AG08395 (cell line): ENCODE data around the gene GPD1.
"Not testable (repeated sequence)": the region's sequence is repeated elsewhere in the genome, so short reads cannot be mapped to it uniquely, and the experiment has no call there.

Experiments used
- DNase-seq: peaks from one replicate; pipeline ENCODE4 v3.0.0; 2012; ENCODE audit warnings: mixed read lengths, low spot score

The GPD1 gene

GRCh38 chr12:50073712-50074111, 30.1 kb upstream of the GPD1 start:
- DNase-seq, result no peak

- DNase-seq, result peak; percentile 91
Observed at GRCh38 chr12:50074936-50075807, 28.6 kb upstream of the GPD1 start.

- no peak for DNase-seq
Observed at GRCh38 chr12:50075808-50076170, 28.0 kb upstream of the GPD1 start.

GRCh38 chr12:50077099-50077498, 26.7 kb upstream of the GPD1 start:
- no peak for DNase-seq

GRCh38 chr12:50078281-50078680, 25.5 kb upstream of the GPD1 start:
- DNase-seq, result no peak

- DNase-seq, result no peak
Observed at GRCh38 chr12:50079771-50080170, 24.0 kb upstream of the GPD1 start.

- DNase-seq, result no peak
Observed at GRCh38 chr12:50081096-50081808, 22.6 kb upstream of the GPD1 start.

GRCh38 chr12:50082644-50083043, 21.2 kb upstream of the GPD1 start:
- no peak for DNase-seq

- no peak for DNase-seq
Observed at GRCh38 chr12:50083301-50083700, 20.5 kb upstream of the GPD1 start.

GRCh38 chr12:50084409-50084774, 19.4 kb upstream of the GPD1 start:
- DNase-seq, result not testable (repeated sequence)

GRCh38 chr12:50084775-50085614, 18.8 kb upstream of the GPD1 start, which contains the start of gene SMARCD1:
Gene SMARCD1, plus strand, starts transcription at chr12:50085342. Its CDS starts 28 bp downstream, at chr12:50085370.
- DNase-seq, result peak; percentile 90

- DNase-seq, result no peak
Observed at GRCh38 chr12:50085615-50086072, 18.2 kb upstream of the GPD1 start.

- no peak for DNase-seq
Observed at GRCh38 chr12:50086148-50086547, 17.7 kb upstream of the GPD1 start.

GRCh38 chr12:50087151-50087550, 16.7 kb upstream of the GPD1 start:
- DNase-seq, result no peak

- DNase-seq, result peak; percentile 40
Observed at GRCh38 chr12:50087995-50088394, 15.8 kb upstream of the GPD1 start.

GRCh38 chr12:50088577-50089335, 15.1 kb upstream of the GPD1 start:
- peak; percentile 49 for DNase-seq

GRCh38 chr12:50089730-50090129, 14.1 kb upstream of the GPD1 start:
- no peak for DNase-seq

- no peak for DNase-seq
Observed at GRCh38 chr12:50090391-50090790, 13.4 kb upstream of the GPD1 start.

GRCh38 chr12:50097952-50098351, 5.9 kb upstream of the GPD1 start:
- no peak for DNase-seq

GRCh38 chr12:50099302-50100008, 4.4 kb upstream of the GPD1 start:
- peak; percentile 81 for DNase-seq

- no peak for DNase-seq
Observed at GRCh38 chr12:50100561-50100960, 3.2 kb upstream of the GPD1 start.
